Measurements from ENCODE around the gene ENC1.
A peak's percentile ranks its signal among the peaks of the same experiment; 100 is the strongest.

ENC1 gene

DNA sequence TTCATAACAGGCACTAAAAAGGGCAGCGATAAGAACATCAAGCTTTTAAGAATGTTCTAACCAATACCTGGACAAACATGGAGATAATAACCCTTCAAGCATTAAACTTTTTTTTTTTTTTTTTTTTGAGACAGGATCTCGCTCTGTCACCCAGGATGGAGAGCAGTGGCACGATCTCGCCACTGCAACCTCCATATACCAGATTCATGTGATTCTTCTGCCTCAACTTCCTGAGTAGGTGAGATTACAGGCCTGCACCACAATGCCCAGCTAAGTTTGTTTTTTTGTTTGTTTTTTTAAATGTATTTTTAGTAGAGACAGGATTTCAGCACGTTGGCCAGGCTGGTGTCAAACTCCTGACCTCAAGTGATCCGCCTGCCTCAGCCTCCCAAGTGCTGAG, 14.7 kb upstream of the ENC1 start:
- DNase-seq, result no peak

- no peak for DNase-seq
These were observed 13.5 kb upstream of the ENC1 start for GRCh38 chr5:74653991-74654390.

DNA sequence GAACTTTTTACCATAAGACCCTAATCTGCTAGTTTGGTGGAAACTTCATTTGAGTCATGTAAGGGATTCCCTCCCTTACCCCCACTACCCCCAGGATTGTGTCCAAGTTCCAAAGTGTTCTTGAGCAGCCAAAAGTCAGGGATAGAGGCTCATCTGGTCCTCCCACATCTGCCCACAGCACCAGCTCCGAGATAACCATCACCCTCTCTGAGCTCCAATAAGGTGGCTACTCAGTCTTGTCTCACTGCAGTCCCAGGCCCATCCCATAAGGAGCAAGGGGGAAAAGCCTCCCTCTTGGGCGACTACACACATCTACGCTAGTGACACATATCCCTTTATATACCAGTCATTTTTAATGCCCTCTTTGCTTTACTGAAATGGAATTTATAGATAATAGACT, 12.0 kb upstream of the ENC1 start:
- no peak for DNase-seq

DNA sequence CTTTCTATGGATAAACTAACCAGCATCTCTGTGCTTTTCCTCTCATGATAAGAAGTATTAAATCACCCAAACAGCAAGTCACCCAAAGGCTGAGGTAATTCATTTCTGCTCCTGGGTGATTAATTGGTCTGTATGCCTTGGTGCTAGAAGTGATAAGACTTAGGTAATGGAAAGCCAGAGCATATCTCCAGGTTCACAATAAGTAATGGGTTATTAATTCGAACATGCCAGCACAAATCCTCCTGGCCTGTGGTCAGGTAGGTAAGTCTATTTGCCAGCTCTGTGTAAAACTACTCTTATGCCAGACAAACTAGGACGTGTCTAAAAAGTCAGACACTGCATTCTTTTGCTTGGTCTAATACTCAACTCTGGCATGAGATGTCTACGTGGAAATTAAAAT, 11.2 kb upstream of the ENC1 start:
- DNase-seq, result no peak

DNA sequence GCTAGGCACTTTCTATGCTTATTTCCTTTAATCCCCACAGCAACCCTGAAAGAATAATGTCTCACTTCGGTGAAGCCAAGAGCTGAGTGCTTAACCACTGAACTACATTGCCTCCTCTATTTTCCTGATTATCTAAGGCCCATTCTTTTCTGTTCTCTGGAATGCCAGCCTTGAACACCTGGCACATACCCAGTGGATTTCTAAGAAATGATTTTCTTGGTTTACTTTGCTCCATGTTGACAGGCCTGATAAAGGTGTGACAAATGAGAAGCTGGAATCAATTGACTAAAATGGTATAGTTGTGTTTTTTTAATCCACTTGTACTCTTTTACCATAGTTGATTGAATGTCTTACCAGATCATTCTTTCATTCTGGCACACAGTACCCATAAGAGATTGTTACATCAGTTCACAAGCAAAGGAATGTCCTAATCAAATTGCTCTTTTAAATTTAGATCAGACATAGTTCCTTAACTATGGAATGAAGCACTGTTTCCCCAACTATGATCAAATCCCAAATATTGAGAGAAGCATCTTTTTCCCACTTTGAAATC, 9.0 kb upstream of the ENC1 start:
- no peak for DNase-seq

GRCh38 chr5:74648835-74649293, 8.3 kb upstream of the ENC1 start:
- DNase-seq, result peak; percentile 69

- DNase-seq, result peak; percentile 85
These were observed 6.6 kb upstream of the ENC1 start for GRCh38 chr5:74647096-74647495.

GRCh38 chr5:74643111-74643562, 2.6 kb upstream of the ENC1 start:
- no peak for DNase-seq

GRCh38 chr5:74642543-74642863, 2.0 kb upstream of the ENC1 start:
- no peak for DNase-seq

- peak; percentile 72 for DNase-seq
These were observed 1.4 kb upstream of the ENC1 start for GRCh38 chr5:74641735-74642542.

DNA sequence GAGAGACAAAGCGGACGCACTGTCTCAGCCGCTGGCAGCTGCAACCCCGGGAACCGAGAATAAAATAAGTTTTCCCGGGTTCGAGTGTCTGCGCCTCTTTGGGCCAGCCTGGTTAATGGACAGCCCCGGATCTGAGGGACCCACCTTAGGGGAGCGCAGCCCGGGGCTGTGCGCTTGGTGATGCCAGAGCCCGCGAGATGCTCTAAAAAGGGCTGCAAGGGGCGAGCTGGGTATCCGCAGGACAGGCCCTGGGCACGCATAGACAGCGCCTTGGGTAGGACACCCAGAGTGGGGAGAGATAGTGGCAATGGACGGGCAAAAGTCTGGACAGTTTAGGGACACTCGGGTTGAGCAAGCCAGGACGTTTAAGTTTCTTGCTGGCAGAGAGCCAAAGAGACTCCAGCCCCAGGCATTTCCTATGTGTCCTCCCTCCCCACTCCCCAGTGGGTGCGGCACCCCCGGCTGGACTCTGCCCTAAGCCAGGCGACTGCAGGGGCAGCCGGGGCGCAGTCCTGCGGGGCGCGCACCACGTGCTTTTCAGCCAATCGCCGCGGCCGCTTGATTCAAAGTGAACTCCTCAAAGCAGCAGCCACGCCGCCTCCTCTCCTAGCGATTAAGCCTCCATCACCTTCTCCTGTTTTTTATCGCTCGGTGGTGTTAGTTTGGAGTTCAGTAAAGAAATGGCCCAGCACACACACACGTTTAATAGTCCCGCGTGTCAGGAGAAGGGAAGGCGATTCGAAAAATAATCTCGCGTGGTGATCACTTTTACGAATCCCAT, 616 bp upstream of the ENC1 start:
- DNase-seq, result peak; percentile 92

- DNase-seq, result peak; percentile 29
These were observed 600 bp downstream of the ENC1 start for GRCh38 chr5:74639807-74640449.

- DNase-seq, result no peak
These were observed 1.3 kb downstream of the ENC1 start for GRCh38 chr5:74638970-74639806.

DNA sequence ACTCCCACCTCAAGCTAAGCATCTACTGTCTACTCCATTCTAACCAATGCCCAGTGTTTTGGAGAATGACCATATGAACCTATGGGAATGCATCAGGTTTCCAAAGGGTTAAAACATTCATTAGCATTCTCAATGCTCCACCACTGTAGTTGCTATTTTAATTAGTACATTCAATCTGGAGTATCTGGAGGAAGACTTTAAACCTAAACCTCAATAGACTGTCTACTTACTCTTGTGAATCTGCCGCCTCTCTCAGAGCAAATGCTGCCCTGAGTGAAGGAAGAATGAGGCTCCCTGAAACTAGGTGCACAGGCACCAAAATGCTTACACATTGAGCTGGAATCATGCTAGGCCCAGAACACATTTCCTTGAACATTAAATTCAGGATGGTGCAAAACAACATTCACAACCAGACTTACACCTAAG, 2.0 kb downstream of the ENC1 start:
- no peak for DNase-seq

GRCh38 chr5:74636552-74636951, 4.0 kb downstream of the ENC1 start:
- DNase-seq, result no peak

- DNase-seq, result no peak
These were observed 4.4 kb downstream of the ENC1 start for GRCh38 chr5:74636149-74636548.

GRCh38 chr5:74634611-74635286, 5.8 kb downstream of the ENC1 start:
- no peak for DNase-seq

DNA sequence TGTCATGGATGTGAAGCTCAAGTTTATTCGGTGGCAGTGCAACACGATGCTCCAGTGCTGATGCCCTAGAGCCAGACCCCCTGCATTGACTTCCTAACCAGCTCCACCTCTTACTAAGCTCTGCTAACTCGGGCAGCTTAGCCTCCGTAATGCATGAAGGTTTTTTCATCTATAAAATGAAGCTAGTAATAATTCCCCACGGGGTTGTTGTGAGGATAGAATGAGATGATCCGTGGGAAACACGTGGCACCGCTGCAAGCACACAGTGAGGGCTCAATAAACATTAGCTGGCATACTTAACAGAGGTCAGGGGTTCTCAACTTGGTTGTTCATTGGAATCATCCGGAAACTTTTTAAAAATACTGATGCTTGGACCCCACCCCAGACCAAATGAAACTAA, 6.8 kb downstream of the ENC1 start:
- DNase-seq, result no peak

DNA sequence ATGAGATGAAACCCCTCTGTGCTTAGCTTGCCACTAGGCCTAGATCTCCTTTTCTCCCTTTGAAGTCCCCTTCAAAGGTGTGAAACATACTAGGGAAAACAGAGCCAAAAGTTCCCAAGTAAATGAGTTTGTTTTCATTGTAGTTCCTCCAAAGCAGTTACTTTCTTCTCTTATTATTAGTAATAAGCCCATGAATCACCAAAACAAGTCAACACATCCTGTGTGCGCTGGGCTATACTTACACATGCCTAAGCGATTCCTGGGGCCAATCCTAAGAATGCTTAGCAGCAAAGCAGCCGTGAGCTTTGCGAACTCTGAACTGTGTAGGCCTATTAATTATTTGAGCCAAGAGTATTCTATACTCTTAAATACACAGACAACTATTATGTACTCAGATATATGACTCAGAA, 7.6 kb downstream of the ENC1 start:
- DNase-seq, result no peak

- no peak for DNase-seq
These were observed 9.2 kb downstream of the ENC1 start for GRCh38 chr5:74631081-74631953.

Data from COR-L47 (cell line).